HG03108 (cell line): ENCODE data around the gene TBXT.

Experiments
- ATAC-seq: cut with Tn5 transposase; IDR thresholded peaks from one replicate; pipeline ENCODE4 v1.9.1; 2021; ENCODE audit warnings: moderate library complexity; ENCODE audit not compliant: unreplicated experiment

The TBXT gene

DNA sequence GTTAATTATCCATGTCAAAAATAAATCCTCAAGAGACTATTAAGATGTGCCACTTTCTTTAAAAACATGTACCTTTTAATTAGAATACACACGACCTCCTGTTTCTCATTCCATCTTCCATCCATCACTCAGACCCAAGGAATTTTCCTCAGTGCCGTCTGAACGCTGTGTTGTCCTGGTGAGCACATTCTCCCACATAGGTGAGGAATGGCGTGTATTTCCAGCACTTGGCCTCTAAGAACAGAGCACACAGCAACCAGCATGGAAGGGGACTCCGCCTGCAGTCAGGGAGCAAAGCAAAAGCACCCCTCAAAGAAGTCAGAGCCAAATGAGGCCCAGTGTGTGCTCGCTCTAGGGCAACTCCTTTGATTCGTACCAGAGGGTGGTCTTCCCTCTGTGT lies 45.9 kb downstream of the TBXT start:
- ATAC-seq = no peak

DNA sequence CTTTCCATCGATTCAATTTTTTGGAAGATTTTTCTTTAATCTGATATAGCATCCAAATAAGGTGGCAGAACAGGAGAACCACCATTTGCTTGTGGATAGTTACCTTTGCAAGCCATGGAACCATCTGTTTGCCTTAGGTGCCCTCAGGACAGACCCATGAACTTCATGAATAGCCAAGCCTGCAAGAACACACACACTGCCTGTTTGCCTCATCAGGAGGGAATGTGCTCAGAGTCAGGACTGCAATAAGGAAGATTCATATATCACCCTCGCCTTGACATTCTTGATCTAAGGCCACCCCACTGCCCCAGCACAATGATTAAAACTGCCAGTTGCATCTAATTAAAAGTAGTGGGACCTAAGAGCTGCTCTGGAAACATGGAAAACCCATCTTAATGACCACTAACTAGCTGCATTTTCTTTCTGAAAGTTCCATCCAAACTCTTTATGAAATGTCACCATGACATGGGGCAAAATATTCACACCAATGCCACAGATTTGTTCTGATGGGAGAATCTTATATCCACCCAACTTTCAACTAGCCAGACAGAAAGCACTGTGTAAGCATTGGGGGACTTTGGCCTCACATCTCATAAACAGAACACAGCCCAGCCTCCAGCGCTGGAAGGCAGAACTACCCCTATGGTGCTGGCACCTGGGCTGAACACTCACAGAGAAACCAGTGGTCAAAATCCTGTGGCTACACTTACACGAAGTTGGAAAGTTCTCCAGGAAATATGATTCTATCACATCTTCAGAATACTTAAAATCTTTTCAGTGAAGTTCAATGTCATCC lies 48.3 kb downstream of the TBXT start:
- no peak for ATAC-seq

DNA sequence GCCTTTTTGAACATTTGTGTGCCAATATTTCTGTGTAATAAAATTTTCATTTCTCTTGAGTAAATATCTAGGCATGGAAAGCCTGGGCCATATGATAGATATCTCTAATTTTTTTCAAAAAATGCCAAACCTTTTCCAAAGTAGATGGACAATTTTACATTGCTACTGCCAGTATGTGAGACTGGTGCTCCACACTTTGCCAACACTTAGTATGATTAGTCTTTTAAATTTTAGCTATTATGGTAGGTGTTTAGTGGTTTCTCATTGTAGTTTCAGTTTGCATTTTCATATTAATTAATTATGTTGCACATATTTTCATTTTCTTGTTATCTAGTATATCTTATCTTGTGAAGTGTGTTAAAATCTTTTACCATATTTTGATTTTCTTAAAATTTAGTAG lies 52.0 kb downstream of the TBXT start:
- ATAC-seq = no peak

DNA sequence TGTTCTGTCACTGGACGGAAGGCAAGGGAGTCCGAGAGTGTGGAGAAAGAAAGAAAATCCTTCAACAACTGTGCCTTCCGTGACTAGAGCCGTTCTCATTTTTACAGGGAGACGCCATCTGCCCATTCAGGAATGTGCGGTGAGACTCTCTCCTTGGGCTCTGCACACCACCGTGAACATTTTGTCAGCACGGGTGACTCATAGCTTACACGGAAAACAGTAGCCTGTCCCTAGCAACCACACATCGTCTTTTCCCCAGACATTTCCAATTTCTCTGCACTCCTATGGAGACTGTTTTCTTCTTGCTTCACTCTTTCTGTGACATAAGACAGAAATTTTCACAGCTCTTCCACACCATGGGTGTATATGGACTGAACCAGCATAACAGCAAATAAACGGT lies 55.1 kb downstream of the TBXT start:
- no peak for ATAC-seq

DNA sequence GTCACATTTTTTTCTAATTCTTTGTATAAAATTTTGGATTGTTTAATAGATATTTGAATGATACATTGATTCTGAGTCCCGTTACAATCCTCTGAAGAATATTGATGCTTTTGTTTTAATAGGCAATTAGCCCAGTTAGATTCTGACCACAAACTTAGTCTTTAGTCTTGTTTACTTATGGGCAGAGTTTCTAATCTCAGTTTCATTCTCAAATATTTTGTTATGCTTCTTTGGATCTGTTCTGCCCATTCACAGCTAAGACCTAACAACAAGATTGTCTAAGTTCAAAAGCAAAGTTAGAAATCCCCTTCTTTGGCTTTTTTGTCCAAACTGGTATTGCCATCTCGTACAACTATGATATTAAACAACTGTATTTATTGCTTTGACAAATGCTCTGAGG lies 58.0 kb downstream of the TBXT start:
- ATAC-seq = no peak
